GM19238 (cell line): ENCODE measurements around the gene ZNF385A.
A peak's percentile ranks its signal among the peaks of the same experiment; 100 is the strongest.

ENCODE experiments used
- DNase-seq: peaks from one replicate; pipeline ENCODE4 v3.0.0; 2011; ENCODE audit warnings: low spot score; ENCODE audit not compliant: insufficient read length

ZNF385A gene, protein sequence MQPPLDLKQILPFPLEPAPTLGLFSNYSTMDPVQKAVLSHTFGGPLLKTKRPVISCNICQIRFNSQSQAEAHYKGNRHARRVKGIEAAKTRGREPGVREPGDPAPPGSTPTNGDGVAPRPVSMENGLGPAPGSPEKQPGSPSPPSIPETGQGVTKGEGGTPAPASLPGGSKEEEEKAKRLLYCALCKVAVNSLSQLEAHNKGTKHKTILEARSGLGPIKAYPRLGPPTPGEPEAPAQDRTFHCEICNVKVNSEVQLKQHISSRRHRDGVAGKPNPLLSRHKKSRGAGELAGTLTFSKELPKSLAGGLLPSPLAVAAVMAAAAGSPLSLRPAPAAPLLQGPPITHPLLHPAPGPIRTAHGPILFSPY

DNA sequence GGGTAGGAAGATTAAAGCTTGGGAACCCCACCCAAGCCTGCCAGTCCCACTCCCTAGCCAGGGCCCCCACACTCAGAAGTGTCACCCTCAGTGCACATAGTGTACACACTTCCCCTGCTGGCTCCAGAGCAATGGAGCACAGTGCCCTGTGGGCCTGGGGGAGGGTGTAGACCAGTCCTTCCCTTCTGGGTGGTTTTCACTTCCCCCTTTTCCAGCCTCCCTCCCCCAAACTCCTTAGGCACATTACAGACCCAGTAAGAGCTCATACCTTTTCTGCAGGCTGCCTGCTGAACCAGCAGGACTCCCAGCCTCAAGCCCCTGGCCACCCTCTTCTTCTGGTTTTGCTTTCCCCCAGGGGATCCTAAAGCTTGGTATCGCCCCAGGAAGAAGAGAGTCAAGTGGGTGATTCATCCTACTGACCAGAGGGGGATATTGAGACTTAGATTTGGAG lies at the start of gene ZNF385A:
ZNF385A (minus strand) TSS at position 143 of the 451 bp plus-strand sequence. CDS start 219 bp downstream, outside the sequence.
- DNase-seq: peak; percentile 40

DNA sequence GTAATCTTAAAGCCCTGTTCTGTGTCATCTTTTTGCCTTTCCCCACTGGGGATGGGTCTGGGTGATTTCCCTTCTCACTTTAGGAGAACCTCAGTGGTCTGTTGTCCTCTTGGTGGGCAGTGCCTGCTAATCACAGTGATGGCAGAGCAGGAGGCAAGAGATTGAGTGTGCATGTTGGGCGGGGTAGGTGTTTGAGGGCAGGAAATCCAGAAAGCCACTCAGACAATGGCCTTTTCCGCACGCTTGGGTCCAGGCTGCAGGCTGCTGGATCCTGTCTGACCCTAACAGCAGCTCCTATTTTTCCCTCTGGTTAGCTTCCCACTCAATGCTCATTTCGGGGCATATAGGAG lies 48.3 kb upstream of the ZNF385A start:
- no peak for DNase-seq

DNA sequence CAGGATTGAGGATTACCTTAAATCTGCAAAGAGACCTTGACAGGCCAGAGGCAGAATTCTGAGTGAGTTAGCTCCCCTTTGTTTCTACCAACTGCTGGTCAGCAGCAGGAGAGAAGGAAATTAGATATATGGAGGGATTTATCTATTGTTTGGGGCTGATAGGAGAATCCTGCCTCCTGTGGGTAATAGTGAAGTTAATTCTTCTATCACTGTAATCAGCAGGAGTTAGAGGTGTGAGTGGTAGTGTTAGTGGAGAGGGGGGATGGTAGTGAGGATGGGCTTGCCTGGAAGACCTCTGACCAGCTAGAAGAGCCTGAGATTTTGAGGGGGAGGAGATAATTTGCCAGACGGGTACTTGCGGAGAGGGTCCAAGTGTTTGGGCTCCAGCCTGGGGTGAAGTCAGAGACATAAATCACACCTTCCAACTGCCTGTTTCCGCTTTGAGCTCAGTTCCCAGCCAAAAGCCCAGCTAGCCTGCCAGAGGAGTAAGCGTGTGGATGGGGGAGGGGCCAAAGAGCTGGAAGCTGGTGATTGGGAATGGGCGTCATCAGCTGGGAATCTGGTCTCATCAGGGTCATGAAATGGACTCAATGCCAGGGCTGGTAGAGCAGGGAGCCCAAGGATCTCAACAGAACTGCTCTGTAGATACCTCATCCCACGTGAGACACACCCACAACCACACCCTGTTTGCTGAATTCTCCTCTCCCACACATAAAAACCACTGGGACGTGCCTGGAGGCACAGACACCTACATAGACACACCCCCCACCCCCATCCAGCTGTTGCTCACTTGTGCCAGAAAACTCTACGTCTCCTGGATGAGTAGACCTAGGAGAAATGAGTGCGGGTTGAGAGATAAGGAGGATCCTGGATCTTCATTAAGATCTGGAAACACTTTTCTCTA lies 47.6 kb upstream of the ZNF385A start:
- no peak for DNase-seq

DNA sequence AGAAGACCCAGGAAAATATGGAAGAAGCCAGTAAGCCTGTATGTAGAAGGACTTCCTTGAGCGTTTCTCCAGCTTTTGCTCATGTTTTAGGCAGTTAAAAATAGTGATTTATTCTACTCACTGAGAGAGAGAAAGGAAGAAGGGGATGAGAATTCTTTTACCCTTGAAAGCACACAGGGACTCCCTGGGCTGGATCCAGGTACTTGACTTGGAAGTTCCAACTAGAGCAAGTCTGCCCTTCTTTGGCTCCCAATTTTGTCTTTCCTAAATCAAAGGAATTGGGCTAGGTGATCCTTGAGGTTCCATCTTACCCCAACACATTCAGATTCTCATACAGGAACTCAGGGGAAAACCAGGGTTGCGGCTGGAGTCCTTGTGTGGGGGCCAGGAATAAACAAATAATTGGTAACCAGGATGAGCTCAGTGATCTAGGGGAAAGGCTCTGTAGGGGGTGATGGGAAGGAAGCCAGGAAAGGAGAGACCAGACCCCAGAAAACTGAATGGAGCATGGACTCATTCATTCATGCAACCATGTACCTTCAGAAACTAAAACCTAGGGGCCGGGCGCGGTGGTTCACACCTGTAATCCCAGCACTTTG lies 46.0 kb upstream of the ZNF385A start:
- DNase-seq: no peak

DNA sequence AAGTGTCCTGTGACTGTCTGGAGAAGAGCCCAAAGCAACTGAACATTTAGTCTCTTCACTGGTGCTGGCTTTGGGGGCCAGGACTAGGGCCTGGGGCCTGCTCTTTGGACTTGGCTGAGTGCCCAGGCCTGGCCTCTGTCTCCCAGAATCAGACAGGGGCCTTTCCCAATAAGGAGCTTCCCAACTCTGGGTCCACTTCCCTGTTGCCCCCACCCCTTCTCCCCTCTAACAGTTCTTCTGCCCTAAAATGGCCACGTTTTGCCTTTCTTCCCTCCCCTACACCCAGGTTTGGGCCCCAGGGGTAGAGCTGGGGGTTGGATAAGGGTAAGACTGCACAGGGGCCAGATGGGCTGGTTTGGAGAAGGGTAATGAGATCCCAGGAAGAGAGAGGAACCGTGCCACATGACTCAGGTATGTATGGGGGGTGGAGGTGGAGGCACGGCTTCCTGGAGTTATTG lies 44.5 kb upstream of the ZNF385A start:
- DNase-seq: no peak

DNA sequence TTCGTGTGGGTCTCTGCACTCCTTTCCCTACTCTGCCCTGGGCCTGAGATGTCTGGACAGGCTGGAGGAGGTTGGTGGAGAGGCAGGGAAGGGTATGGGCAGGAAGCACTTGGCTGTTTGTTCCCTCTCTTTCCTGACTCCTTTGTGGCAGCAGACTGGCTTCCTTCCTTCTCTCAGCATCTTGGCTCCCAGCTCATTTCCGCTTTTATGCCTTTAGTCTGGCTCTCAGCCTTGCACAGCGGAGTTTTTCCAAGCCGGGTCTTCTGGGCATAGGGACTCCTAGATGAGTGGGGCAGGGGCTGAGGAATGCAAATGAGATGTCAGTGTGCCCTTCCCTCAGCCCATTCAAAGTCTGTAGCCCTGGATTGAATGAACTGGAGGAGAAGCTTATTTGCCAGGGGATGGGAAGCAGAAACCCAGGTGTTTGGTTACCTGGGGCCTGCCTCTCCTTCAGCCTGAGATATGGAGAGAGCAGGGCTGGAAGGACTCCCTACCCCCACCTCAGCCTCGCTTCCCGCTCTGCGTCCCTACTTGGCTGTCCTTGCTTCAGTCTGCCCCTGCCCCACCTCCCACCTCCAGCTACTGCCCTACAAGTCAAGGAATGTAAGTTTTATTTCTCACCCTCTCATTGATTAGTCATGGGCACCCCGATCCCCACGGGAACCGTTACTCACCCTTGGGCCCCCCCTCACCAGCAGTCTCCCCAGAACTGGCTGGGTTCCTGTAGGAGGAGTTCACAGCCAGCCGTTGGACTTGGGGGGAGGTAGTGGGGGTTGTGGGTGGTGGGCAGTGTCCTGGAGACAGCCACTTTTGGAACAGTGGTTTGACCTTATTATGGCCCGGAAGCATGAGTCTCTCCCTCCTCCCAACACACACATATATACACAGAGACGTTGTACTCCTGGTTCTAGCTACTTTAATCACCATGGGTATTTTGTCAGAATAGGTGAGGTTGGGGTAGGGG lies 43.8 kb upstream of the ZNF385A start:
- DNase-seq: no peak

DNA sequence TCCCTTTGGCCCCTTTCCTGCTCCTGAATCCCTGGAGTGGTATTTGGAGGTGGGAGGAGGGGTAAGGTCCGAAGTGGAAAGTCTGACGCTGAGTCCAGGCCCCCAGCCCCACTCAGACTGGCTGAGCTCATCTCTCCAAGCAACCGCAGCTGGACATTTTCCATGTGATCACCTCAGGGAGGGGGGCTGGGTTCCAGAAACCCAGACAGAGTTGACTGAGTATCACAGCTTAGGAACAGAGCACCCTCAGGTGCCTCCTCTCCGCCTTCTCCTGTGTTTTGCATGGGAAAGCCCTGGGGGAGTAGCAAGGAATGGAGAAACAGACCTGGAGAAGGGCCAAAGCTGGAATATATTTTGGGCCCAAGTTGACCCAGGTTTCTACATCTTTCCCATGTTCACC lies 42.6 kb upstream of the ZNF385A start:
- no peak for DNase-seq

DNA sequence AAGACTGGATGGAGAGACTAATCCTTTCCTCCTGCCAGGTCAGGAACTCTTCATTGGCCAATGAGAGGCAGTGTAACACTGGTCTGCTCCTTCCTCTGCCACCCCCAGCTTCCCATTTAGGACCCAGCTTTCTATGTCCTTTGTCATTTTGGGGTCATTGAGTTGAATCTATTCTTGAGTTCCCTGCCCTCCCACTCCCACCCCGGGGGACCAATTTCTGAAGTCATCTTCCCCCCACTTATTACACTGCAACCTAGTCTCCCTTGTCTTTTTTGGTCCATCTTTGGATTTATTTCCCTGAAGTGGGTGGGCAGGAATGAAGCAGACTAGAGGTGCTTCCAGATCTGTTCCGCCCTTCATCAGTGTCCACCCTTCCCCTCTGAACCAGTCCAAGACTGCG lies 42.2 kb upstream of the ZNF385A start:
- DNase-seq: no peak

DNA sequence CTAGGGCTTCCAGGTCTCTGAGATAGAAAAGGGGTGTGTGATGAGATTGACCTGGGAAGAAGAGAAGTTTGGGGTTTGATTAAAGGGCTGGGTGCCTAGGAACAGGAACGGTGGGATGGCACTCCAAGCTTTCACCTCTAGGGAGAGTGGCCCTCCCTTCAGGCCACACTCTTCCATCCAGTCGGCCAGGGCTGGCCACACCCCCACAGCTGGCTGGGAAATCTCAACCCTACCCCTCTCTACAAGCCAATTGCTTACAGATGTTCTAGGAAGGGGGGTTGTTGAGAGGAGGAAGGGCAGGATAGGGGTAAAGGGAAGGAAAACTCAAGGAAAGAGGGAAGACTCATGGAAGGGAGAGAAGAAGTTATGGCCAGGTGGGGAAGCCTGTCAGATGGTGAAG lies 41.2 kb upstream of the ZNF385A start:
- DNase-seq: no peak

DNA sequence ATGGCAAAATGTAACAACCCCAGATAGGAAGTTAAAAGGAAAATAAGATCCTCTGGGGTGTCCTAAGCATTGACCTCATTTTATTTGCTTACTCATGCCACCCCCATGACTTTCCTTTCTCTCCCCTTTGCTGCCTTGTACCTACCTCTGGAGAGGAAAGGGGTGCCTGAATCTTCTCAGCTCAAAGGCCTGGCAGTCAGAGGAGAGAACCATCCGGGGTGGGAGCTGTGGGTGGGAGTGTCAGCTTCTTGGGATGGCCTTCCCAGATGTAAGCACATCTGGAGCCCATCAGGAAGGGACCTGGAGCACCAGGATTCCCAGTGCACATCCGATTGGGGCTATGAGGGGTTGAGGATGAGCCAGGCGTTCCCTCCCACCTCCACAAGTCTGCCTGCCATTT lies 39.7 kb upstream of the ZNF385A start:
- no peak for DNase-seq

DNA sequence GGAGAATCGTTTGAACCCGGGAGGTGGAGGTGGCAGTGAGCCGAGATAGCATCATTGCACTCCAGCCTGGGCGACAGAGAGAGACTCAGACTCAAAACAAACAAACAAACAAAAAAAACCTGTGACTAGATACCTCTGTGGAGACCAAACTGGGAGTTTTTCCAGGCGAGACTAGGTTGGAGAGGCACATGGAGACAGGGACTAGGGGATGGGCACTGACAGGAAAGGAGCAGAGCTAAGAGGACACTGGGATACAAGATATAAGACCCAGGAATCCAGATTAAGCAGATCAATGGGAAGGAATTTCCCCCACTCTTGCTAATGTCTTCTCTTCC lies 39.2 kb upstream of the ZNF385A start:
- no peak for DNase-seq

DNA sequence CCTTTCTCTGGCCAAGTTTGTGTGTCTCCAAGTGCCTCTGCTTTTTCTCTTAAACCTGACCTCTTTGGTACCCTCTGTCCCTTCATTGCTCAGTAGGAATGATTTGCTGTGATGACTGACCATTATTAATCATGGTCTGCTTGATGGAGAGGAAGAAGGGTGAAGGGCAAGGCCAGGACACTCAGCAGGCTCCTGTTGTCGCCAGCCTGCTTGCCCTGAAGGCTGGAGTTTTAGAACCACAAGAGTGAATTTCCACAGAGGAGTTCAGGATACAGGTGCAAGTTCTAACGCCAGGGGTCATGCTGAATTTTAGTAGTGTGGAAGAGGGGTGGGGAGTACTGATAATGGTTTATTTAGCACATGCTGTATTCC lies 37.3 kb upstream of the ZNF385A start:
- DNase-seq: no peak

DNA sequence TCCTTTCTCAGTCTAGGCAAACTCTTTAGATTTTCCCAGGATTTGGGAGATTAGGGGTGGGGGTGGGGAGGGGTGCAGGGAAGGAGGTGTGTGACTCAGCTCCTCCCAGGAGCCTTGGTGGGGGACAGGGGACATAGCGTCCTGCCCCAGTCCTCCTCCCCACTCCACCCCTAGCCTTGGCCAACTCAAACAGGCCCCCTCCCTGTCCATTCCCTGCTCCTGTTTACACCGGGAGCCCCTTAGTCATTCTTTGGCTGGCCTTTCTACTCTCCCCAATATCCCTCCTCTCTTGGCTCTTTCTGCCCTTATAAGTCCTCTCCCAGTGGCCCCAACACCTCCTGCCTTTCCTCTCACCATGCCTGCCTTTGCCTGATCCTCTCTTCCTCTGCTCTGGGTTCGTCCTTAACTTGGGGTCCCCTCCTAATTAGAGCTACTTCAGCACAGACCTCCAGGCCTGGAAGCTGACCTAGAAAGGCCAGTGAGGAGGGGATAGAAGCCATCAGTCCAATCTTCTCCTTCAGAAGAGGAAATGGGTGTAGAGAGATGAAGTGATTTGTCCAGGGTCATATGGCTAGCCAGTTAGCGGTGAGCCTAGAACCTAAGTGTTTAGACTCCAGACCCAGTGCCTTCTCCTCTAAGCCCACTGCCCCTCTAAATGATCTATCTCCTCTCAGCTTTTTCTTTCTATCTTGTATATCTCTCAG lies 36.8 kb upstream of the ZNF385A start:
- DNase-seq: no peak

DNA sequence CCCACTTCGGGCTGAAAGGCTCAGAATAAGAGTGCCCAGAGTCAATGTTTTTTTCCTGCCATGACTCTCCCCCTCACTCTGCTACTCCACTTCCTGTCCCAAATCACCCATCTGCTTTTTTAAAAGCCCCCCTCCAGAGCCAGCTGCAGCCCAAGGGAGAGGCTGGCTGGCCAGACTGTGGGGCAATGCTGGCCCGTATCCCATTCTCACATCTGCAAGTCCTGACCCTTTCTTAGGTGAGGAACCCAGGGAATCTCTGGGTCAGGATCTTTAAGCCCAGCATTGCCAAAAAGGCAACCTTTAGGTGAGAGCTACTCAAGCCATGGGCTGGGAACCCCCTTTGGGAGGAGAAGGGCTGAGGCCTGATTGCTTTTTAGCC lies 36.2 kb upstream of the ZNF385A start:
- DNase-seq: no peak

DNA sequence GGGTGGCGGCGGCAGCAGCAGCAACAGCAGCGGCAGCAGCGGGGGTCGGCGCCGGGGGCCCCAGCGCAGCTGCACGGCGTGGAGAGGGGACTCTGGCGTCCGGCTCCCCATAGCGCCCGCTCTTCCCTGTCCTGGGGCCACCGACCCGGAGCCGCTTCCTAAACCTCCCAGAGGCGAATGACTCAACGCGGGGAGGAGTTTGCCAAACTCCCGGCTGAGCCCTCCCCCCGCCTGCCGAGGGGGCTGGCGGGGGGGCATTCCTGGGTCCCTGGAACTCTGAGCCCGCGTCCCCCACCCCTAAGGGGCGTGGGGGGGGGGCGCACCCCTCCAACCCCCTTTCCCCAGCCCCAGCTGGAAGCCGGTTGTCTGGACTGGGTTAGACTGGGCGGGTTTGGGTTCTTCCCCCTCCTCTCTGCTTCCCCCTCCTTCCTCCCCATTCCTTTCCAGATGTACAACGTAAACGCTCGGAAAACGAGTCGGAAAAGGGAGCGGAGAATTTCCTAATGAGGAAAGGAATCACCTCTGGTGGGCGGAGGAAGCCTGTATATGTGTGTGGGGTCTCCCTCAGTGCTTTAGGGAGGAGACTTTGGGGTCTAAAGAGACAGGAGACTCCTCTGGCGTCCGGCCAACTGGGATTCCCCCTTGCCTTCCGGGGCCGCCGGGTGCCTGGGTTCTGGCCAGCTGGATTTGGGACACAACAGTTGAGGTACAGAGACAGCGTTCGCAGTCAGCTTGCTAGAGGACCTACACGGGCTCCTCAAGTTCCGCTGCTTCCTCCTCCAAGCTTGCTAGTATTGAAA lies 34.8 kb upstream of the ZNF385A start, which contains the start of gene ITGA5:
ITGA5 (minus strand) TSS at position 179 of the 800 bp plus-strand sequence; CDS start at position 111, 68 bp downstream.
- no peak for DNase-seq

DNA sequence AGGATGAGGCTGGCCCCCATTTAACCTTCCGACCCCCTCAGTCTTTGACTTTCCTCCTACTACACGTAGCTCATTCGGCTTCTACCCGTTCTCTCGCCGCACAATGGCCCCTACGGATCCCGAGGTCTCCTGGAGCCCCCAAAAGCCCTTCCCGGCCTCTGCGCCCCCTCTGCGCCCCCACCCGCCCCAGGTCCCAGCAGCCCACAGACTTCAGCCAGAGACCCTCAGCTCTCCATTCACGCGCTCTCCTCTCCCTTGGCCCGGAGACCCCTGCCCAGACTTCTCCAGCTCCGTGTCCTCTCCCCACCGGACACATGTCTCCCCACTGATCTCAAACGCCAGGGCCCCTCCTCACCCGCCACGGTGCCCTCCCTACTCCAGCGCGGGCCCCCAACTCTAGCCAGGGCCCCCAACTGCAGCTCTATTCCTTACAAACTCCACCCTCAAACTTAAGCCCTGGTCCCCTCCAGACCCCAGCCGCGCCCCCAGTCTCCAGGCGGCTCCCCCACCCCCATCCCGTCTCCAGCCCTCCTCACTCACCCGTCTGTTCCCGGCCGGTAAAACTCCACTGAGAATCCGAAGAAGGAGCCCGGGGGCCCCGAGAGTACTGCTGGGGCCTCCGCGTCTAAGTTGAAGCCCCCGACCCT lies 34.0 kb upstream of the ZNF385A start:
- DNase-seq: no peak

DNA sequence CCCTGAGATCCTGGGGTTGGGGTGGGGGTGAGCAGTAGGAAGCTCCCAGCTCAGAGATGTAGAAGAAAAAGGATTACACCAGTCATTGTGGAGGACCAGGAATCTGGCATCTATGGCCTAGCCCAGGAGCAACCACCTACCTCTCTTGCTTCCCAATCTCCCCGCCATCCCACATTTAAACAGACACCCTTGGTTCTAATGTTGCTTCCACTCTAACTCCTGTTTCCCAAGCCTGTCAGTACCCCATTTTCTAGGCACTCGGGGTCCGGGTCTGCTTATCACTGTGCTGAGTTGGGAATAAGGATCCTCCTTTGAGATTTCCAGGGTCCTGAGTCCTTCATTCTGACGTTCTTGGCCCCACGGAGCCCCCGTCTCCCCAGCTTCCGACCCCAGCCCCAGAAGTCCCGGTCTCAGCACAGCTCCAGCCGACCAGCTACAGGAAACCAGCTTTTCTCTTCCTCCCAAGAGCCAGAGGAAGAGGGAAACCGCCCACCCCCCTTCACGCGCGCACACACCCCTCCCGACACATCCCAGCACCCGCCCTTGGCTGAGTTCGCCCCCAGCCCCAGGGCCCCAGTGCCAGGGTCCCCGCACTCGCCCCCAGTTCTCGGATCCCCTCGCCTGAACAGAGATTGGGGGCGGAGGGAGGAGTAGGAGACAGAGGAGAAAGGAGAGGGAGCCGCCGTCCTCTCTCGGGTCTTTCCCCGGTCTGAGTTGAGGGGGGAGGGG lies 33.3 kb upstream of the ZNF385A start:
- no peak for DNase-seq
